ENCODE data around the gene TGFA. TPM values are rescaled to one million over a fixed set of nuclear protein-coding genes. Genes with fewer than 3 reads are reported as not detected.

TGFA gene
- total and polyA plus RNA-seq, 11 donors = 0.50 to 4.9 (median 1.0) TPM

DNA sequence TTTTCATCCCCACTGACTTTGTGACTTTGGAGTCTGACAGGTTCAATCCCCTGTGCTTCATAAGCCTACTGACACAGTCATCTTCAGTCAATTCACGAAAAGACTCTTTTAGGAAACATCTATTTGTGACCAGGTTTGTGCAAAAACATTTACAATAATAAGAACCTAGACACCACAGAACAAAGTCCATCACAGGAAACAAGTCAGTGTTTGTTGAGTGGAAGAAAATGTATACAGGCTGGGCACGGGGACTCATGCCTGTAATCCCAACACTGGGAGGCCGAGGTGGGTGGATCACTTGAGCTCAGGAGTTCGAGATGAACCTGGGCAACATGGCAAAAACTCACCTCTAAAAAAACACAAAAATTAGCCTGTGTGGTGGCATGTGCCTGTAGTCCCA lies 49.7 kb downstream of the TGFA start:
- TF ChIP-seq POLR2A (IDR thresholded peaks at IDR 0.05) = no peak
- Histone ChIP-seq H3K36me3 (no peaks in the 10 kb centered on the region), H3K27me3 (peaks cover 0 to 6% (median 0%) of the 10 kb centered on the region in 9 donors), H3K27ac (no peak overlapping the region), H3K4me3 (no peak overlapping the region), H3K9me3 (peaks cover 0 to 3% (median 0%) of the 10 kb centered on the region in 12 donors), H3K4me1 (no peaks in the 10 kb centered on the region)
- ATAC-seq = no peak
- intact Hi-C loops (cut with DNase I) = no loop called here
- 87 to 92% (median 90%) methylated on average over 4 of the region's 4 CpGs for WGBS, 4 donors
- DNase-seq = no peak

DNA sequence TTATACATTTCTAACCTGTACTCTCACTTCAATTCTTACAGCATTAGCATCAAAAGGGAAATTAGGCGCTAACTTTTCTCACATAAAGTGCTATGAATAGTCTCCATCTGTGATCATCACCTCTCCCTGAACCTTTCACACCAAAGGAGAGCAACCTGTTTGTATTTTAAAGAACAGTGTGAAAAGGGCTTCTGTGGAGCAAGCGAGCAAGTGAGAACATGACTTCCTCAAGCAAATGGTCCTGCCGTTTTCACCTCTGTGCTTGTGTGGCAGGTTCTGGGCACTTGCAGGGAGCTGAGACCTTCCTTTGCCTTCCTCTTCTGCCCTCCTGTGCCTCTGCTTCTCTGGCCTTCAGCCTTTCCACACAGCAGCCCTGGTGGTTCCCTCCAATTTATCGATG lies 51.9 kb downstream of the TGFA start:
- TF ChIP-seq POLR2A (IDR thresholded peaks at IDR 0.05) = no peak
- TF ChIP-seq, protein P1, sequence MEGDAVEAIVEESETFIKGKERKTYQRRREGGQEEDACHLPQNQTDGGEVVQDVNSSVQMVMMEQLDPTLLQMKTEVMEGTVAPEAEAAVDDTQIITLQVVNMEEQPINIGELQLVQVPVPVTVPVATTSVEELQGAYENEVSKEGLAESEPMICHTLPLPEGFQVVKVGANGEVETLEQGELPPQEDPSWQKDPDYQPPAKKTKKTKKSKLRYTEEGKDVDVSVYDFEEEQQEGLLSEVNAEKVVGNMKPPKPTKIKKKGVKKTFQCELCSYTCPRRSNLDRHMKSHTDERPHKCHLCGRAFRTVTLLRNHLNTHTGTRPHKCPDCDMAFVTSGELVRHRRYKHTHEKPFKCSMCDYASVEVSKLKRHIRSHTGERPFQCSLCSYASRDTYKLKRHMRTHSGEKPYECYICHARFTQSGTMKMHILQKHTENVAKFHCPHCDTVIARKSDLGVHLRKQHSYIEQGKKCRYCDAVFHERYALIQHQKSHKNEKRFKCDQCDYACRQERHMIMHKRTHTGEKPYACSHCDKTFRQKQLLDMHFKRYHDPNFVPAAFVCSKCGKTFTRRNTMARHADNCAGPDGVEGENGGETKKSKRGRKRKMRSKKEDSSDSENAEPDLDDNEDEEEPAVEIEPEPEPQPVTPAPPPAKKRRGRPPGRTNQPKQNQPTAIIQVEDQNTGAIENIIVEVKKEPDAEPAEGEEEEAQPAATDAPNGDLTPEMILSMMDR (IDR thresholded peaks at IDR 0.05) = no peak
- peaks cover 0 to 12% (median 0%) of the 10 kb centered on the region in 9 donors for H3K27me3 ChIP-seq
- H3K4me1 ChIP-seq = no peaks in the 10 kb centered on the region
- intact Hi-C loops (cut with DNase I) = no loop called here
- DNase-seq (no peak), ATAC-seq (no peak)
- no peak overlapping the region for H3K27ac ChIP-seq
- no peaks in the 10 kb centered on the region for H3K36me3 ChIP-seq
- H3K9me3 ChIP-seq = peaks cover 0 to 3% (median 0%) of the 10 kb centered on the region in 12 donors
- WGBS, 4 donors = 50 to 71% (median 59%) methylated on average over 4 of the region's 4 CpGs
- no peak overlapping the region for H3K4me3 ChIP-seq

DNA sequence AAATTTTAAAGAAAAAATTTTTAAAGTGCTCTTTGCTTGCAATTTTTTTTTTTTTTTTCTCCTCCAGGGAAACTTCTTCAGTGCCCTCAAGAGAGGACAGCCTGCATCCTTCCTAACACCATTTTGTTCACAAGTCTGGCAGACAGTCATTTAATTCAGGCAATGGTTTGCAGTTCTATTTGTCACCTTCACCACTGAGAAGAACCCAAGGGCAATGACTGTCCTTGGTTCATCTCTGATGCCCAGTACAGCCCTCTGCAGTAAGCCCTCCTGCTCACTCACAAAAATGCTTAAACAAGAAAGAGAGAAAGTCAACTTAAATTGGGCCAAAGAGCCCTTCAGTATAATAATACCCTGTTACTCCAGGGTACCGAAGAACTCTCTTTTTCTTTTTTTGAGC lies 52.4 kb downstream of the TGFA start:
- 90 to 96% (median 93%) methylated on average over 1 of the region's 1 CpG for WGBS, 4 donors
- intact Hi-C loops (cut with DNase I) = no loop called here
- Histone ChIP-seq H3K27me3 (peaks cover 0 to 12% (median 0%) of the 10 kb centered on the region in 9 donors), H3K4me3 (no peak overlapping the region), H3K27ac (no peak overlapping the region), H3K4me1 (no peaks in the 10 kb centered on the region), H3K9me3 (peaks cover 0 to 3% (median 0%) of the 10 kb centered on the region in 12 donors), H3K36me3 (no peaks in the 10 kb centered on the region)
- no peak for DNase-seq
- no peak for ATAC-seq
- no peak for TF ChIP-seq POLR2A (IDR thresholded peaks at IDR 0.05)
- TF ChIP-seq, protein P1 (IDR thresholded peaks at IDR 0.05) = no peak

DNA sequence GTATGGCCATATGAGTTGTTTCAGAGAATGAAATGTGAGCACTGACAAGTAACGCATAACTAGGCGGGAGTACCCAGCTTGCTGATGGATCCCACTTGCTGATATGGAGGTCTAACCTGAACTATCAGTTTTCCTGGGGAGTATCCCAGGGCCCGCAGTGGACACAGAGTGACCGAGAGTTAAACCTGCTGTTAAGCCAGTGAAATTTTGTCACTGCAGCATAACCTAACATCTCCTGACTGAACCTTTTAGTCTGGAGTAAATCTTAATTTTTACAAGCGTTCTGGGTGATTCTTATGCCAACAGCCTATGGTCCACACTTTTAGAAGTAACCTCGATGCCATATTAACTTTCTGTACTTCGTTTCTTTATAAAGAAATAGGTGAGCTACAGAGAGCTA lies 54.4 kb downstream of the TGFA start:
- Histone ChIP-seq H3K36me3 (no peaks in the 10 kb centered on the region), H3K4me1 (no peaks in the 10 kb centered on the region), H3K9me3 (peaks cover 0 to 3% (median 0%) of the 10 kb centered on the region in 12 donors), H3K4me3 (no peak overlapping the region), H3K27ac (no peak overlapping the region), H3K27me3 (peaks cover 0 to 12% (median 0%) of the 10 kb centered on the region in 9 donors)
- intact Hi-C loops (cut with DNase I) = no loop called here
- 84 to 88% (median 87%) methylated on average over 7 of the region's 7 CpGs for WGBS, 4 donors
- ATAC-seq (no peak), DNase-seq (no peak)
- TF ChIP-seq POLR2A (IDR thresholded peaks at IDR 0.05) = no peak
- TF ChIP-seq, protein P1 (IDR thresholded peaks at IDR 0.05) = no peak

DNA sequence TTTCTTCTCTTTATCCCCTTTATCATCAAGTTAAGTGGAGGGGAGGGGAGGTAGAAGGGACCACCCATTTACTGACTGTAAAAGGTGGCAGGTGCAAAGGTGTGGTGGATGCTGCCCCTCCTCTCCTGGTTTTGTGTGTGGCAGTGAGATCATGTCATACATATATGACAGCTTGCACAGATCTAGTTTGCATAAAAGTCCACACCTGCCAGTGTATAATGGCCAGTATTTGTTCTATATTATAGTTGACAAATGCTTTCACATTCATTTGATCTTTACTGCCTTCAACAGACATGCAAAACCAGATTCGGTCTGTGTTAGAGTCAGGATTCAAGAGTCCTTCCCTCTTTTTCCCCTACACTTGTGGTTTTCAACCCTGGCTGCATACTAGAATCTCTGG lies 55.1 kb downstream of the TGFA start:
- intact Hi-C loops (cut with DNase I) = no loop called here
- 85 to 95% (median 90%) methylated on average over 1 of the region's 1 CpG for WGBS, 4 donors

More for the DNA sequence above, 55.1 kb downstream of the TGFA start:
- Histone ChIP-seq H3K27me3 (peaks cover 0 to 12% (median 0%) of the 10 kb centered on the region in 9 donors), H3K4me1 (no peaks in the 10 kb centered on the region), H3K9me3 (peaks cover 0 to 3% (median 0%) of the 10 kb centered on the region in 12 donors), H3K4me3 (no peak overlapping the region), H3K27ac (no peak overlapping the region), H3K36me3 (no peaks in the 10 kb centered on the region)
- no peak for DNase-seq
- no peak for ATAC-seq
- TF ChIP-seq, protein P1 (IDR thresholded peaks at IDR 0.05) = no peak
- no peak for TF ChIP-seq POLR2A (IDR thresholded peaks at IDR 0.05)

All from heart left ventricle (tissue), 16 donors.